CD4-positive, alpha-beta T cell (primary cell): Measurements from ENCODE around the gene IL22. TPM values are rescaled to one million over a fixed set of nuclear protein-coding genes. Genes with fewer than 3 reads are reported as not detected.

Source experiments
- ATAC-seq: fragments of 200-7000 bp; cut with Tn5 transposase; one replicate; pipeline ENCODE4 v1.10.0; 2022; ENCODE audit warnings: mild to moderate bottlenecking; ENCODE audit not compliant: poor library complexity
- CTCF ChIA-PET: fragments of 350-600 bp; sonication (Branson Sonifier 250); formaldehyde crosslinking; loops from one replicate; lab custom pipeline; 2021; ENCODE audit warnings: antibody characterized with exemption, inconsistent platforms; lab: Charles Lee
- POLR2A ChIA-PET: fragments of 350-600 bp; sonication (Branson Sonifier 250); formaldehyde crosslinking; loops from one replicate; lab custom pipeline; 2021; ENCODE audit warnings: antibody characterized with exemption, inconsistent platforms; lab: Charles Lee
- DNase-seq, 14 experiments: peaks; one replicate each; pipeline ENCODE4 v3.0.0-alpha.2; 2013 to 2020; ENCODE audit warnings: mixed read lengths in 2 of 14
- H3K27ac ChIP-seq, 2 donors: one replicate each; pipeline versions ENCODE4 v1.5.1 to v1.7.0; 2013; ENCODE audit warnings: low read length in 2 of 2, low read depth in 1 of 2, mild to moderate bottlenecking in 1 of 2
- H3K27me3 ChIP-seq, 2 experiments: 1 replicate in 1 of 2; 2 replicates in 1 of 2; pipeline versions ENCODE4 v1.6.1 to v1.7.0; 2013; ENCODE audit warnings: low read length in 2 of 2, control low read depth in 1 of 2, mild to moderate bottlenecking in 1 of 2, moderate library complexity in 1 of 2; ENCODE audit not compliant: insufficient read depth in 2 of 2, control insufficient read depth in 1 of 2
- H3K36me3 ChIP-seq: one replicate; pipeline ENCODE4 v1.6.1; 2013; ENCODE audit warnings: low read length, control low read depth; ENCODE audit not compliant: insufficient read depth
- H3K4me1 ChIP-seq: one replicate; pipeline ENCODE4 v1.6.1; 2013; ENCODE audit warnings: low read length, control low read depth; ENCODE audit not compliant: insufficient read depth
- H3K4me3 ChIP-seq: one replicate; pipeline ENCODE4 v1.5.1; 2013; ENCODE audit warnings: mild to moderate bottlenecking, low read length, moderate library complexity
- H3K9me3 ChIP-seq, 2 experiments: 1 replicate in 1 of 2; 2 replicates in 1 of 2; pipeline versions ENCODE4 v1.6.1 to v1.7.0; 2013; ENCODE audit warnings: low read length in 2 of 2, mild to moderate bottlenecking in 2 of 2, control low read depth in 1 of 2, moderate library complexity in 1 of 2; ENCODE audit not compliant: control insufficient read depth in 1 of 2, insufficient read depth in 1 of 2
- H3K27ac Mint-ChIP-seq: one replicate; pipeline ENCODE4 v1.8.0; 2020; ENCODE audit warnings: mixed read lengths
- H3K27me3 Mint-ChIP-seq: one replicate; pipeline ENCODE4 v1.8.0; 2021; ENCODE audit warnings: mixed read lengths
- H3K36me3 Mint-ChIP-seq: one replicate; pipeline ENCODE4 v1.8.0; 2021; ENCODE audit warnings: low read depth, mixed read lengths
- H3K4me1 Mint-ChIP-seq: one replicate; pipeline ENCODE4 v1.8.0; 2021; ENCODE audit warnings: low read depth, mixed read lengths
- H3K4me3 Mint-ChIP-seq: one replicate; pipeline ENCODE4 v1.8.0; 2020; ENCODE audit warnings: mild to moderate bottlenecking, mixed read lengths
- H3K9me3 Mint-ChIP-seq: one replicate; pipeline ENCODE4 v1.8.0; 2020; ENCODE audit warnings: mixed read lengths
- CTCF ChIP-seq: fragments of 200-600 bp; IDR thresholded peaks from one replicate; pipeline ENCODE4 v1.8.0; 2022; ENCODE audit warnings: antibody characterized with exemption, mild to moderate bottlenecking
- intact Hi-C, 2 experiments: fragments of 100-400 bp; cut with DNase I in 1 of 2; cut with micrococcal nuclease in 1 of 2; formaldehyde crosslinking; loops; one replicate each; pipeline versions ENCODE4 v1.15.1 to v1.9.0; 2023 to 2025; cut with DNase I, micrococcal nuclease
- total RNA-seq, 174 experiments: library from RNA in 2 of 174; stranded (reverse) in 2 of 174; gene quantifications; one replicate each; pipeline ENCODE4 v1.2.3 and lab custom pipeline; 2021 to 2026

The IL22 gene
- total RNA-seq, 2 experiments from 2014 or later, result not detected

- no peak for DNase-seq
Observed at GRCh38 chr12:68293347-68293746, 39.9 kb upstream of the IL22 start.

GRCh38 chr12:68292151-68292943 is 38.9 kb upstream of the IL22 start:
- CTCF ChIA-PET, result no interaction called here
- no peak overlapping the region for H3K27ac ChIP-seq

More at GRCh38 chr12:68293347-68293746, 39.9 kb upstream of the IL22 start:
- H3K9me3 ChIP-seq, result no peaks in the 10 kb centered on the region
- Mint-ChIP-seq H3K36me3 (peaks cover 36% of the 10 kb centered on the region), H3K4me3 (no peak overlapping the region), H3K27ac (no peak overlapping the region), H3K27me3 (no peaks in the 10 kb centered on the region), H3K4me1 (peaks cover 22% of the 10 kb centered on the region), H3K9me3 (no peaks in the 10 kb centered on the region)
- H3K4me3 ChIP-seq, result no peak overlapping the region
- peaks cover 4% of the 10 kb centered on the region for H3K4me1 ChIP-seq
- TF ChIP-seq CTCF, result no peak
- CTCF ChIA-PET, result no interaction called here
- ATAC-seq, result no peak
- H3K36me3 ChIP-seq, result peaks cover 14% of the 10 kb centered on the region
- H3K27ac ChIP-seq, result no peak overlapping the region
- POLR2A ChIA-PET, result no interaction called here
- H3K27me3 ChIP-seq, result no peaks in the 10 kb centered on the region
- intact Hi-C loops, result no loop called here

GRCh38 chr12:68291396-68292036 is 38.1 kb upstream of the IL22 start:
- intact Hi-C loops, result no loop called here
- POLR2A ChIA-PET, result no interaction called here
- no peak overlapping the region for H3K27ac ChIP-seq
- Mint-ChIP-seq H3K4me3 (no peak overlapping the region), H3K4me1 (peaks cover 22% of the 10 kb centered on the region), H3K9me3 (no peaks in the 10 kb centered on the region), H3K36me3 (peaks cover 22% of the 10 kb centered on the region), H3K27ac (no peak overlapping the region), H3K27me3 (no peaks in the 10 kb centered on the region)
- H3K27me3 ChIP-seq, result no peaks in the 10 kb centered on the region
- ATAC-seq (no peak), DNase-seq (no peak)
- H3K36me3 ChIP-seq, result peaks cover 6% of the 10 kb centered on the region
- TF ChIP-seq CTCF, result no peak
- peaks cover 4% of the 10 kb centered on the region for H3K4me1 ChIP-seq
- H3K4me3 ChIP-seq, result no peak overlapping the region
- H3K9me3 ChIP-seq, result no peaks in the 10 kb centered on the region
- CTCF ChIA-PET, result interaction anchor here (1.2 kb wide), 1 partner anchor 55 kb away, joined by 3 read pairs; no protein-coding TSS in a partner anchor

More at GRCh38 chr12:68292151-68292943, 38.9 kb upstream of the IL22 start:
- no peaks in the 10 kb centered on the region for H3K9me3 Mint-ChIP-seq
- H3K4me1 Mint-ChIP-seq, result peaks cover 22% of the 10 kb centered on the region
- ATAC-seq, result no peak
- Histone ChIP-seq H3K4me1 (peaks cover 4% of the 10 kb centered on the region), H3K4me3 (no peak overlapping the region), H3K9me3 (no peaks in the 10 kb centered on the region), H3K36me3 (peaks cover 8% of the 10 kb centered on the region), H3K27me3 (no peaks in the 10 kb centered on the region)
- no peak for DNase-seq
- intact Hi-C loops, result no loop called here
- H3K36me3 Mint-ChIP-seq, result peaks cover 26% of the 10 kb centered on the region
- H3K27me3 Mint-ChIP-seq, result no peaks in the 10 kb centered on the region
- H3K27ac Mint-ChIP-seq, result no peak overlapping the region
- TF ChIP-seq CTCF, result no peak
- POLR2A ChIA-PET, result no interaction called here
- no peak overlapping the region for H3K4me3 Mint-ChIP-seq
